Liver (tissue), 9 donors: ENCODE data around the gene PIGR. TPM values are rescaled to one million over a fixed set of nuclear protein-coding genes. Genes with fewer than 3 reads are reported as not detected.

ENCODE experiments used
- DNase-seq: peaks from one replicate; pipeline ENCODE4 v3.0.0-alpha.2; 2017; ENCODE audit warnings: low spot score
- H3K27ac ChIP-seq, 2 donors: one replicate each; pipeline ENCODE4 v1.7.0; 2013; ENCODE audit warnings: inconsistent platforms in 2 of 2, low read length in 2 of 2, control low read depth in 1 of 2, low read depth in 1 of 2, mild to moderate bottlenecking in 1 of 2
- H3K27me3 ChIP-seq, 4 donors: one replicate each; pipeline versions ENCODE4 v1.6.1 to v1.7.0; 2013; ENCODE audit warnings: low read length in 3 of 4, inconsistent platforms in 1 of 4, mild to moderate bottlenecking in 1 of 4, moderate library complexity in 1 of 4; ENCODE audit not compliant: control insufficient read depth in 4 of 4, insufficient read depth in 4 of 4
- H3K36me3 ChIP-seq, 4 donors: one replicate each; pipeline versions ENCODE4 v1.6.1 to v1.7.0; 2013; ENCODE audit warnings: low read length in 3 of 4, mild to moderate bottlenecking in 3 of 4, low read depth in 1 of 4, moderate library complexity in 1 of 4; ENCODE audit not compliant: control insufficient read depth in 4 of 4, insufficient read depth in 3 of 4
- H3K4me1 ChIP-seq, 4 donors: one replicate each; pipeline versions ENCODE4 v1.6.1 to v1.7.0; 2013; ENCODE audit warnings: low read length in 3 of 4, mild to moderate bottlenecking in 3 of 4, moderate library complexity in 1 of 4; ENCODE audit not compliant: control insufficient read depth in 4 of 4, insufficient read depth in 4 of 4
- H3K4me3 ChIP-seq, 3 donors: one replicate each; pipeline versions ENCODE4 v1.6.1 to v1.7.0; 2013; ENCODE audit warnings: low read length in 3 of 3, control low read depth in 1 of 3, low read depth in 1 of 3, mild to moderate bottlenecking in 1 of 3
- H3K9ac ChIP-seq, 2 donors: one replicate each; pipeline ENCODE4 v1.7.0; 2013; ENCODE audit warnings: low read length in 2 of 2, mild to moderate bottlenecking in 2 of 2, moderate library complexity in 2 of 2, control low read depth in 1 of 2, low read depth in 1 of 2
- H3K9me3 ChIP-seq, 4 donors: one replicate each; pipeline versions ENCODE4 v1.6.1 to v1.7.0; 2013; ENCODE audit warnings: low read length in 3 of 4; ENCODE audit not compliant: control insufficient read depth in 4 of 4
- EGR1 ChIP-seq, 2 donors: IDR thresholded peaks; 2 replicates each; pipeline ENCODE4 v1.6.1; 2016 to 2018; ENCODE audit warnings: antibody characterized with exemption in 2 of 2, low read depth in 2 of 2
- FOXA1 ChIP-seq: IDR thresholded peaks from 2 replicates; pipeline ENCODE4 v1.6.1; 2016; ENCODE audit warnings: antibody characterized with exemption
- FOXA2 ChIP-seq: IDR thresholded peaks from 2 replicates; pipeline ENCODE4 v1.6.1; 2016; ENCODE audit warnings: antibody characterized with exemption
- GABPA ChIP-seq, 2 donors: IDR thresholded peaks in 1 of 2; conservative IDR thresholded peaks in 1 of 2; 2 replicates each; pipeline ENCODE4 v1.6.1; 2016; ENCODE audit warnings: antibody characterized with exemption in 2 of 2, mild to moderate bottlenecking in 1 of 2, moderate library complexity in 1 of 2
- HNF4A ChIP-seq, 2 donors: conservative IDR thresholded peaks; 2 replicates each; pipeline ENCODE4 v1.6.1; 2016; ENCODE audit warnings: antibody characterized with exemption in 2 of 2, mild to moderate bottlenecking in 2 of 2
- HNF4G ChIP-seq: IDR thresholded peaks from 2 replicates; pipeline ENCODE4 v1.6.1; 2016; ENCODE audit warnings: antibody characterized with exemption
- JUND ChIP-seq, 2 donors: IDR thresholded peaks; 2 replicates each; pipeline ENCODE4 v1.6.1; 2016; ENCODE audit warnings: antibody characterized with exemption in 2 of 2
- MAX ChIP-seq: IDR thresholded peaks from 2 replicates; pipeline ENCODE4 v1.6.1; 2016; ENCODE audit warnings: antibody characterized with exemption
- NR2F2 ChIP-seq: IDR thresholded peaks from 2 replicates; pipeline ENCODE4 v1.6.1; 2016; ENCODE audit warnings: antibody characterized with exemption
- RAD21 ChIP-seq, 2 donors: IDR thresholded peaks; 2 replicates each; pipeline ENCODE4 v1.6.1; 2016; ENCODE audit warnings: antibody characterized with exemption in 2 of 2, mild to moderate bottlenecking in 2 of 2
- RXRA ChIP-seq, 2 donors: IDR thresholded peaks; 2 replicates each; pipeline ENCODE4 v1.6.1; 2017 to 2018; ENCODE audit warnings: antibody characterized with exemption in 2 of 2, mild to moderate bottlenecking in 1 of 2
- SP1 ChIP-seq: IDR thresholded peaks from 2 replicates; pipeline ENCODE4 v1.6.1; 2018; ENCODE audit warnings: antibody characterized with exemption, mild to moderate bottlenecking
- TAF1 ChIP-seq: conservative IDR thresholded peaks from 2 replicates; pipeline ENCODE4 v1.6.1; 2016; ENCODE audit warnings: antibody characterized with exemption, mild to moderate bottlenecking
- YY1 ChIP-seq: IDR thresholded peaks from 2 replicates; pipeline ENCODE4 v1.6.1; 2016; ENCODE audit warnings: antibody characterized with exemption, mild to moderate bottlenecking
- ZBTB33 ChIP-seq: IDR thresholded peaks from 2 replicates; pipeline ENCODE4 v1.6.1; 2016; ENCODE audit warnings: antibody characterized with exemption
- WGBS: extraction: QIAGEN DNeasy Blood & Tissue Kit; methylation state at CpG from one replicate; pipeline ENCODE4 v1.1.7; 2013; 5-methylcytosine and 5-hydroxymethylcytosine counted together
- polyA plus RNA-seq, 2 donors: library from polyadenylated mRNA; stranded (reverse) in 1 of 2; unstranded in 1 of 2; fragments of 200-250 nt in 1 of 2; fragments of >200 nt in 1 of 2; fragmentation: Nextera tagmentation in 1 of 2; extraction: Ambion mirVana in 1 of 2; gene quantifications; one replicate each; pipeline versions ENCODE4 v1.2.1 to v1.2.3, GENCODE V29; 2013 to 2015
- total RNA-seq, 2 donors: library from RNA; depleted of rRNA; stranded (reverse); fragments of >200 nt; gene quantifications; one replicate each; pipeline ENCODE4 v1.2.3, GENCODE V29; 2014
- TF ChIP-seq, protein P1 (sequence below): IDR thresholded peaks from 2 replicates; pipeline ENCODE4 v1.6.1; 2016; ENCODE audit warnings: antibody characterized with exemption
- TF ChIP-seq, protein P2 (sequence below): IDR thresholded peaks from 2 replicates; pipeline ENCODE4 v1.6.1; 2016; ENCODE audit warnings: antibody characterized with exemption, mild to moderate bottlenecking
- TF ChIP-seq, protein P3 (sequence below): fragments of 150-350 bp; IDR thresholded peaks from 2 replicates; pipeline ENCODE4 v1.5.1; 2017; ENCODE audit warnings: improper control_type of control experiment, low read depth, low read length; ENCODE audit not compliant: missing input control
- donor health status: healthy.
- donor health status: healthy.
- donor health status: healthy.
- donor health status: healthy.
- donor health status: healthy.

The PIGR gene
- total and polyA plus RNA-seq, 4 donors, result 0.09 to 43.3 (median 14.1) TPM

DNA sequence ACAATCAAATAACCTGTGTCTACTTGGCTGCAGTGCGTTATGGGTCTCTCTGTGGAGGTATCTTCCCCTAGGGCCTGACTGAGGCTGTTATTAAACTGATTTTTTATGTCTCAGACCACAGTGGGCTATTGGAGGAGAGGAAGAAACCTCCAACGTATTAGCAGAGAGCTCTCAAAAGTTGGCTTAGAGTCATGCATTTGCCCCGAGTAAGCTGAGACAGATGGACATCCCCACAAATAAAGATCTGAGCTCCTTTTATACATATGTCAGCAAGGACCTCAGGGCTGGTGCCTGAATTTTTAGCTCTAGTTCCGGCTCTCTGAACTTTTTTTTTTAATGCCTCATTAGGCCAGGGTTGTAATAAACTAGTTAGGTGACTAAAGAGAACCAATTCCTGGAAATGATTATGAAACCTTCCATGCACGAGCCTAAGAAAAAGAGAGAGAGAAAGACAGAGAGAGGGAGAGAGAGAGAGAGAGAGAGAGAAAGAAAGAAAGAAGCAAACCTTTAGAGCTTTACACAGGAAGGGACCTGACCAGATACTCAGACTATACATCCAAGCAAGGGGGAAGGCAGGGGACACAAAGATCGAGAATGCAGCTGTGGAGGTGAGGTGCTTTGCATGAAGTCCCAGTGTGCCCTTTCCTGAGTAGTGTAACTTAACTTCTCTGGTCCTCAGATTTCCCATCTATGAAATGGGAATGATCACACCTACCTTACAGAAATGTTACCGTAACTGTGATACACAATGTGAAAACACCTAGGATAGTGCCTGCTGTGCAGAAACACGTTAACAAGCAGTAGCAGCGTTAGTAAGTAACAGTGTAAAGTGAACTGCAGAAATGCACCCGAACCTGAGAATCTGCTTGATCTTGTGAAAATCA, 8.4 kb upstream of the PIGR start:
- Histone ChIP-seq H3K4me1 (peaks cover 19 to 62% (median 57%) of the 10 kb centered on the region in 4 donors), H3K9me3 (peaks cover 0 to 2% (median 0%) of the 10 kb centered on the region in 4 donors), H3K9ac (no peak overlapping the region), H3K4me3 (no peak overlapping the region), H3K36me3 (no peaks in the 10 kb centered on the region), H3K27me3 (no peaks in the 10 kb centered on the region), H3K27ac (no peak overlapping the region)
- TF ChIP-seq, protein P1, sequence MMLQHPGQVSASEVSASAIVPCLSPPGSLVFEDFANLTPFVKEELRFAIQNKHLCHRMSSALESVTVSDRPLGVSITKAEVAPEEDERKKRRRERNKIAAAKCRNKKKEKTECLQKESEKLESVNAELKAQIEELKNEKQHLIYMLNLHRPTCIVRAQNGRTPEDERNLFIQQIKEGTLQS, result no peak
- TF ChIP-seq GABPA (IDR thresholded peaks at IDR 0.05 in 1 of 2, conservative IDR thresholded peaks at IDR 0.05 in 1 of 2) (no peak), FOXA2 (no peak), YY1 (no peak), HNF4A (conservative IDR thresholded peaks at IDR 0.05) (no peak), MAX (no peak), TAF1 (no peak), NR2F2 (no peak), SP1 (no peak), HNF4G (no peak), EGR1 (IDR thresholded peaks at IDR 0.05; ENCODE audit: low read depth in 2 of 2) (no peak), ZBTB33 (no peak), FOXA1 (no peak), JUND (IDR thresholded peaks at IDR 0.05) (no peak), RAD21 (IDR thresholded peaks at IDR 0.05) (no peak), RXRA (IDR thresholded peaks at IDR 0.05) (no peak)
- TF ChIP-seq, protein P2, sequence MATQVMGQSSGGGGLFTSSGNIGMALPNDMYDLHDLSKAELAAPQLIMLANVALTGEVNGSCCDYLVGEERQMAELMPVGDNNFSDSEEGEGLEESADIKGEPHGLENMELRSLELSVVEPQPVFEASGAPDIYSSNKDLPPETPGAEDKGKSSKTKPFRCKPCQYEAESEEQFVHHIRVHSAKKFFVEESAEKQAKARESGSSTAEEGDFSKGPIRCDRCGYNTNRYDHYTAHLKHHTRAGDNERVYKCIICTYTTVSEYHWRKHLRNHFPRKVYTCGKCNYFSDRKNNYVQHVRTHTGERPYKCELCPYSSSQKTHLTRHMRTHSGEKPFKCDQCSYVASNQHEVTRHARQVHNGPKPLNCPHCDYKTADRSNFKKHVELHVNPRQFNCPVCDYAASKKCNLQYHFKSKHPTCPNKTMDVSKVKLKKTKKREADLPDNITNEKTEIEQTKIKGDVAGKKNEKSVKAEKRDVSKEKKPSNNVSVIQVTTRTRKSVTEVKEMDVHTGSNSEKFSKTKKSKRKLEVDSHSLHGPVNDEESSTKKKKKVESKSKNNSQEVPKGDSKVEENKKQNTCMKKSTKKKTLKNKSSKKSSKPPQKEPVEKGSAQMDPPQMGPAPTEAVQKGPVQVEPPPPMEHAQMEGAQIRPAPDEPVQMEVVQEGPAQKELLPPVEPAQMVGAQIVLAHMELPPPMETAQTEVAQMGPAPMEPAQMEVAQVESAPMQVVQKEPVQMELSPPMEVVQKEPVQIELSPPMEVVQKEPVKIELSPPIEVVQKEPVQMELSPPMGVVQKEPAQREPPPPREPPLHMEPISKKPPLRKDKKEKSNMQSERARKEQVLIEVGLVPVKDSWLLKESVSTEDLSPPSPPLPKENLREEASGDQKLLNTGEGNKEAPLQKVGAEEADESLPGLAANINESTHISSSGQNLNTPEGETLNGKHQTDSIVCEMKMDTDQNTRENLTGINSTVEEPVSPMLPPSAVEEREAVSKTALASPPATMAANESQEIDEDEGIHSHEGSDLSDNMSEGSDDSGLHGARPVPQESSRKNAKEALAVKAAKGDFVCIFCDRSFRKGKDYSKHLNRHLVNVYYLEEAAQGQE, result no peak
- TF ChIP-seq, protein P3, sequence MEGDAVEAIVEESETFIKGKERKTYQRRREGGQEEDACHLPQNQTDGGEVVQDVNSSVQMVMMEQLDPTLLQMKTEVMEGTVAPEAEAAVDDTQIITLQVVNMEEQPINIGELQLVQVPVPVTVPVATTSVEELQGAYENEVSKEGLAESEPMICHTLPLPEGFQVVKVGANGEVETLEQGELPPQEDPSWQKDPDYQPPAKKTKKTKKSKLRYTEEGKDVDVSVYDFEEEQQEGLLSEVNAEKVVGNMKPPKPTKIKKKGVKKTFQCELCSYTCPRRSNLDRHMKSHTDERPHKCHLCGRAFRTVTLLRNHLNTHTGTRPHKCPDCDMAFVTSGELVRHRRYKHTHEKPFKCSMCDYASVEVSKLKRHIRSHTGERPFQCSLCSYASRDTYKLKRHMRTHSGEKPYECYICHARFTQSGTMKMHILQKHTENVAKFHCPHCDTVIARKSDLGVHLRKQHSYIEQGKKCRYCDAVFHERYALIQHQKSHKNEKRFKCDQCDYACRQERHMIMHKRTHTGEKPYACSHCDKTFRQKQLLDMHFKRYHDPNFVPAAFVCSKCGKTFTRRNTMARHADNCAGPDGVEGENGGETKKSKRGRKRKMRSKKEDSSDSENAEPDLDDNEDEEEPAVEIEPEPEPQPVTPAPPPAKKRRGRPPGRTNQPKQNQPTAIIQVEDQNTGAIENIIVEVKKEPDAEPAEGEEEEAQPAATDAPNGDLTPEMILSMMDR, result no peak
- no peak for DNase-seq
- 71% methylated on average over 10 of the region's 10 CpGs for WGBS
